AG04450 (cell line): Measurements from ENCODE around the gene ARMC9. TPM values are rescaled to one million over a fixed set of nuclear protein-coding genes. Genes with fewer than 3 reads are reported as not detected.

Experiments used
- CTCF ChIA-PET: fragments of 300-600, 350-600 bp; formaldehyde crosslinking; extraction: SDS; loops from one replicate; lab custom pipeline; 2022; ENCODE audit warnings: antibody characterized with exemption, inconsistent platforms; lab: Charles Lee
- POLR2A ChIA-PET: fragments of 350-600 bp; formaldehyde crosslinking; extraction: SDS; loops from one replicate; lab custom pipeline; 2021; ENCODE audit warnings: antibody characterized with exemption, inconsistent platforms; lab: Yijun Ruan, JAX
- DNase-seq: peaks from one replicate; pipeline ENCODE4 v3.0.0-alpha.2; 2011; ENCODE audit warnings: low read depth, low spot score
- H3K27ac ChIP-seq: one replicate; pipeline ENCODE4 v1.5.1; 2012; ENCODE audit warnings: low read depth, low read length, control low read depth
- H3K27me3 ChIP-seq: one replicate; pipeline ENCODE4 v1.6.0; 2012; ENCODE audit warnings: low read length; ENCODE audit not compliant: control insufficient read depth, insufficient read depth
- H3K4me3 ChIP-seq: 2 replicates; pipeline ENCODE4 v1.5.1; 2011; ENCODE audit warnings: mild to moderate bottlenecking, low read depth, low read length, control low read depth
- H3K9me3 ChIP-seq: 2 replicates; pipeline ENCODE4 v1.5.1; 2012; ENCODE audit warnings: low read length; ENCODE audit not compliant: control insufficient read depth, insufficient read depth
- polyA plus RNA-seq: library from polyadenylated mRNA; depleted of rRNA; stranded (reverse); fragments of >200 nt; gene quantifications from 2 replicates; pipeline ENCODE4 v1.2.3, GENCODE V29; 2011
- TF ChIP-seq, protein P1 (sequence below): IDR thresholded peaks from 2 replicates; pipeline ENCODE4 v1.5.1; 2011; ENCODE audit warnings: low read depth, low read length, control low read depth, inconsistent platforms

The ARMC9 gene
- polyA plus RNA-seq, 1 experiment: 49.4 TPM

DNA sequence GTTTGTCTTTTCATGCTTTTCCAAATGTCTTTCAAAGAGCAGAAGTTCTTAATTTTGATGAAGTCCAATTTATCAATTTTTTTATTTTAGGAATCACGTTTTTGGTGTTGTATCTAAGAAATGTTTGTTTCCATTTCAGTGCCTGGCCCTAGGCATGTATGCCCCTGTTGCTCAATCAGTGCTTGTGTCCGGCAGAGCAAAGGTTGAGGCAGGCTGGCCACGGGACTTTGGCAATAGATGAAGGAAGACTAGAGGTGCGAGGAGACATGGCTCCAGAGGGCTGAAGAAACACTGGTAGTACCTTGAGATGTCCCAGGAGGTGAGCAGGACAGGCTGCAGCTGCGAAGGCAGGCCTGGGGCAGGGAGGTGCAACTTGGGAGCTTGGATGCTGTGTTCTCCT is 187.0 kb downstream of the ARMC9 start:
- ChIA-PET CTCF (no interaction called here), POLR2A (no interaction called here)
- Histone ChIP-seq H3K27me3 (peaks cover 4% of the 10 kb centered on the region), H3K27ac (no peak overlapping the region), H3K4me3 (no peak overlapping the region), H3K9me3 (peaks cover 36% of the 10 kb centered on the region)
- DNase-seq: no peak
- TF ChIP-seq, protein P1, sequence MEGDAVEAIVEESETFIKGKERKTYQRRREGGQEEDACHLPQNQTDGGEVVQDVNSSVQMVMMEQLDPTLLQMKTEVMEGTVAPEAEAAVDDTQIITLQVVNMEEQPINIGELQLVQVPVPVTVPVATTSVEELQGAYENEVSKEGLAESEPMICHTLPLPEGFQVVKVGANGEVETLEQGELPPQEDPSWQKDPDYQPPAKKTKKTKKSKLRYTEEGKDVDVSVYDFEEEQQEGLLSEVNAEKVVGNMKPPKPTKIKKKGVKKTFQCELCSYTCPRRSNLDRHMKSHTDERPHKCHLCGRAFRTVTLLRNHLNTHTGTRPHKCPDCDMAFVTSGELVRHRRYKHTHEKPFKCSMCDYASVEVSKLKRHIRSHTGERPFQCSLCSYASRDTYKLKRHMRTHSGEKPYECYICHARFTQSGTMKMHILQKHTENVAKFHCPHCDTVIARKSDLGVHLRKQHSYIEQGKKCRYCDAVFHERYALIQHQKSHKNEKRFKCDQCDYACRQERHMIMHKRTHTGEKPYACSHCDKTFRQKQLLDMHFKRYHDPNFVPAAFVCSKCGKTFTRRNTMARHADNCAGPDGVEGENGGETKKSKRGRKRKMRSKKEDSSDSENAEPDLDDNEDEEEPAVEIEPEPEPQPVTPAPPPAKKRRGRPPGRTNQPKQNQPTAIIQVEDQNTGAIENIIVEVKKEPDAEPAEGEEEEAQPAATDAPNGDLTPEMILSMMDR: no peak

DNA sequence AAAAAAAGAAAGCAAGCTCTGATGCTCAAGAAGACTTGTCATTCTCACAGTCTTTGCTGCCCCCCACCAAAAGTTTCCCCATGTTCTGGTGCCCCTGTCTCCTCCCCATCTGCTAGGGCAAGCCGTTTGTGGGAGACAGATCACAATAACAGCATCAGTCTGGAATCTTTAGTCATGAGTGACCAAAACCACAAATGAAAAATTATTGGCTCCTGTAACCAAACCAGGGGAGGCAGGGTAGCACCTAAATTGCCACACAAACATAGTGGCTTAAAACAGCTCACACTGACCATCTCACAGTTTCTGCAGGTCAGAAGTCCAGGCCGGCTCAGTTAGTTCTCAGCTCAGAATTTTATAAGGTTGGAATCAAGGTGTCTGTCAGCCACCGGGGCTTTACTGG is 188.0 kb downstream of the ARMC9 start:
- Histone ChIP-seq H3K9me3 (peaks cover 36% of the 10 kb centered on the region), H3K27me3 (peaks cover 4% of the 10 kb centered on the region), H3K27ac (peak overlapping the region; percentile 61), H3K4me3 (no peak overlapping the region)
- DNase-seq: peak; percentile 47
- TF ChIP-seq, protein P1: no peak
- ChIA-PET CTCF (interaction anchor here (0.6 to 1.0 kb wide), 2 partner anchors 9 to 14 kb away, joined by 3 to 4 read pairs; partner anchors contain the start of gene B3GNT7), POLR2A (interaction anchor here (0.9 kb wide), 1 partner anchor 14 kb away, joined by 3 read pairs; no protein-coding TSS in a partner anchor)

DNA sequence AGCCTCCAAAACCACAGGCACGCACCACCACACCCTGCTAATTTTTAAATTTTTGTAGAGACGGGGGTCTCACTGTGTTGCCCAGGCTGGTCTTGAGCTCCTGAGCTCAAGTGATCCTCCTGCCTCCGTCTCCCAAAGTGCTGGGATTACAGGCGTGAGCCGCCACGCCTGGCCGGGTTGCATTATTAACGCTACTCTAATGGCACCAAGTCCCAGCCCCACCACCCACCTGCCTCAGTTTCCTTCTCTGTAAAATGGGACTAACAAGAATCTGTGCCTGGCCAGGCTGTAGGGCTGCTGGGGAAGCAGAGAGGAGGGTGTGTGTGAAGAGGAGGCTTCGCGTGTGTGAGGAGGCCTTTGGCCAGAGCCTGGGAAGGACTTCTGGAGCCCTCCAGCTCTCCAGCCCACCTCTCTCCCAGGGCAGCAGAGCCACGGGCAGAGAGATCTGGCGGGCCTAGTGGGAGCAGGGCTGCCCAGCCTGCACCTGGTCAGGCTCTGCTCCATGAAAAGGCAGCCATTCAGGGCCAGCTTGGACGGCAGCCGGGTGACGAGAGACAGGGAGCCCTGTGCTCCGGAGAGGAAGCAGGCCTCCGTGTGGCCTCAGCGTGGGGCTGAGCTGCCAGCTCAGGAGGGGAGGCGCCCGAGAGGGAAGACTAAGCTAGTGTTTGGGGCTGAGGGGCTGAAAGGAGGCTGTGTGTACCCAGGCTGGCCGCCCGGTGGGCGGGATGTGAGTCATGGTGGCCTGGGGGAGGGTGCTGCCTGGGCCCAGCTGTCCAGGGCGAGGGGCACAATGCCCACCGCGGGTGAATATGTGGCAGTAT is 189.7 kb downstream of the ARMC9 start:
- CTCF ChIA-PET: interaction anchor here (0.6 to 1.3 kb wide), 4 partner anchors 9 to 91 kb away, joined by 3 to 6 read pairs (median 4); no protein-coding TSS in a partner anchor
- DNase-seq: no peak
- POLR2A ChIA-PET: interaction anchor here (0.6 to 1.3 kb wide), 2 partner anchors 24 to 204 kb away, joined by 4 to 8 read pairs; no protein-coding TSS in a partner anchor
- no peak overlapping the region for H3K4me3 ChIP-seq
- H3K27ac ChIP-seq: peak overlapping the region; percentile 31
- H3K27me3 ChIP-seq: peaks cover 9% of the 10 kb centered on the region
- H3K9me3 ChIP-seq: peaks cover 26% of the 10 kb centered on the region
- TF ChIP-seq, protein P1: no peak

DNA sequence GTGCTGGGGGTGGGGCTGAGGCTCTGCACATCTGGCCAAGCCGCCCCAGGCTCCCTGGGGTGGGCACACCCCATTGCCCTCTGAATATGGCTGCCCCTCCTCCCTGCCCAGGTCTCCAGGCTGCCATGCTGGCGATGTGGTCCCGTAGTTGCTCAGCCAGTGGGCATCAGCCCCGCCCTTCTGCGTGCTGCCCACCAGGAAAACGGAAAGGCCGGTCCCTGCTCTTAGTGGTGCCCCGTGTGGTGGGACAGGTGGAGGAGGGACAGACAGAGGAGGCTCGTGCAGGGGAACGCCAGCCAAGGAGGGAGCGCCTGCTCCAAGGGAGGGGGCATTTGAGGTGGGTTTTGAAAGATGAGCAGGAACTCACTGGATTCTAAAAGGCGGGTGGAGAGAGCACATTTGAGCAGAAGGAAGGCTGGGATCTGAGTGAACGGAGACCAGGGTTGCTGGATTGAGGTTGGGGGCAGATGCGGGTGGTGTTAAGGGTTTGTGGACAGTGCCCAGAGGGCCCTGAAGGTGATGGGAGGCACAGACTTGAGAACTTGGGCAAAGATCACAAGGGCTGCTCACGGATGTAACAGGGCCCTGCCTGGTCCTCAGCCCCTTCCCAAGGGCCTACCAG is 190.4 kb downstream of the ARMC9 start:
- Histone ChIP-seq H3K4me3 (no peak overlapping the region), H3K27me3 (peaks cover 13% of the 10 kb centered on the region), H3K9me3 (peaks cover 20% of the 10 kb centered on the region), H3K27ac (no peak overlapping the region)
- TF ChIP-seq, protein P1: no peak
- DNase-seq: no peak
- CTCF ChIA-PET: interaction anchor here (0.7 kb wide), 1 partner anchor 8 kb away, joined by 4 read pairs; no protein-coding TSS in a partner anchor
- POLR2A ChIA-PET: interaction anchor here (1.3 kb wide), 1 partner anchor 23 kb away, joined by 4 read pairs; no protein-coding TSS in a partner anchor
